HG02642 (cell line): ENCODE measurements around the gene SPATA46.

Source experiments
- ATAC-seq: cut with Tn5 transposase; IDR thresholded peaks from one replicate; pipeline ENCODE4 v1.9.1; 2021; ENCODE audit warnings: mild to moderate bottlenecking; ENCODE audit not compliant: unreplicated experiment, poor library complexity

Gene SPATA46

DNA sequence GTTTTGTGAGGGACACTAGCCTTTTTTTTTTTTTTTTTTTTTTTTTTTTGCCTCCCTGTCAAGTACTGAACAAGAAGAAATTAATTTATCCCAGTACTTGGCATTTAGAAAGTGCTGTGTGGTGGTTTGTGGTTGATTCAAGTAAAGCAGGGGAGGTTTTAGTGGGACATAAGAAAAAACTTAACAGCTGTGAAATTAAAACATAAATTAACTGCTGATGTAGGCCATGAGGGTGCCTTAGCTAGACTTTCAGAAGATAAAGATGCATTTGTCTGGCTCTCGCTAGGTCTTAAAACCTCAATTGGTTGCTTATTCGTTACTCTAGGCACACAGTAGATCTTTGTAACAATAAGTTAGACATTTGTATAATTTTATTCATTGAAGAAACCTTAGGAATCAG, 52.3 kb downstream of the SPATA46 start:
- ATAC-seq = no peak
